ENCODE results near the gene PLEK. TPM values are rescaled to one million over a fixed set of nuclear protein-coding genes. Genes with fewer than 3 reads are reported as not detected.
A peak's percentile ranks its signal among the peaks of the same experiment; 100 is the strongest.

PLEK gene
- total and polyA plus RNA-seq, 9 of the 15 experiments (the other 6 are each of a cell fraction or from before 2014, with no cell fraction given): 0.14 to 1.2 (median 0.36) TPM

DNA sequence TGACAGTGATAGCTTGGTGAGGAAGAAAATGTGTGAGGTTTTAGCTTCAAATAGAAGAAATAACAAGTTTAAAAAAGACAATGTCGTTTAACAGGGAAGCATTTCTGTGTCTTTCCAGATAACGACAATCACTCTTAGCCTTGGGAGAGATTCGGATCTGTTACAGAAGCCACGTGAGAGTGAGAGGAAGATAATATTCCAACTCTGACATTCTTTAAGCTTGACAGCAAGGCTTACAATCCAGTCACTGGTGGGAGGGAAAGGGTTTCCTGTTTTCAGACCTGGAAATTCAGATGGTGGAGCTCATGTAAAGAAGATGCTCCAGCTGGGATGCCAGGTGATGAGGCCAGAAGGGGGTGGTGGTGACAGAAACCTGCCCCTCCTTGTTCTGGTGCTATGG lies 71.2 kb downstream of the PLEK start:
- H3K9me1 ChIP-seq (ENCODE audit: control insufficient read depth, insufficient read depth, low read length): no peaks in the 10 kb centered on the region
- H3K4me3 ChIP-seq: no peak overlapping the region
- no peaks in the 10 kb centered on the region for H4K20me1 ChIP-seq (replicated peaks; ENCODE audit: control insufficient read depth, insufficient read depth, low read length)
- no peak overlapping the region for H3K27ac ChIP-seq (ENCODE audit: extremely low read depth, low read depth, low read length)
- no peak overlapping the region for H3K4me2 ChIP-seq (ENCODE audit: insufficient read depth, low read length)
- no peaks in the 10 kb centered on the region for H3K79me2 ChIP-seq (ENCODE audit: control insufficient read depth, insufficient read depth, low read length)
- FAIRE-seq (no peak), DNase-seq (ENCODE audit: extremely low read depth in 1 of 4, low spot score in 3 of 4) (no peak), ATAC-seq (no peak)
- peak overlapping the region in 1 of 2 experiments; percentile 79; a peak in 1 of 4 replicates for H3K9ac ChIP-seq (ENCODE audit: insufficient read depth in 1 of 2, low read depth in 2 of 2, low read length in 2 of 2)
- H2AFZ ChIP-seq (ENCODE audit: low read depth, low read length): peak overlapping the region; percentile 27; the same call in 1 of the 2 replicates
- BruUV-seq (replicated peaks): no TSS peak
- peaks cover 21 to 38% of the 10 kb centered on the region in 2 experiments for H3K4me1 ChIP-seq (replicated peaks in 1 of 2; ENCODE audit: control insufficient read depth in 2 of 2, insufficient read depth in 2 of 2, low read length in 2 of 2)
- WGBS (ENCODE audit: insufficient coverage, low coverage, missing lambda C conversion rate): 0% methylated on average over 4 of the region's 4 CpGs
- no peaks in the 10 kb centered on the region; a peak in 1 of 5 replicates for H3K27me3 ChIP-seq (ENCODE audit: control insufficient read depth in 2 of 2, insufficient read depth in 2 of 2, low read length in 2 of 2)
- intact Hi-C loops (cut with micrococcal nuclease) (no loop called here), in situ Hi-C loops (cut with MboI) (no loop called here)
- ChIA-PET CTCF (ENCODE audit: low intra/inter-chr PET ratio) (no interaction called here), POLR2A (interaction anchor here (1.0 kb wide), 1 partner anchor 10 kb away, joined by 3 read pairs; no protein-coding TSS in a partner anchor)
- H3K36me3 ChIP-seq (ENCODE audit: control insufficient read depth, insufficient read depth, low read length): no peaks in the 10 kb centered on the region
- H3K9me3 ChIP-seq (replicated peaks; ENCODE audit: control insufficient read depth, insufficient read depth, low read depth, low read length): no peaks in the 10 kb centered on the region
- TF ChIP-seq, protein P1, sequence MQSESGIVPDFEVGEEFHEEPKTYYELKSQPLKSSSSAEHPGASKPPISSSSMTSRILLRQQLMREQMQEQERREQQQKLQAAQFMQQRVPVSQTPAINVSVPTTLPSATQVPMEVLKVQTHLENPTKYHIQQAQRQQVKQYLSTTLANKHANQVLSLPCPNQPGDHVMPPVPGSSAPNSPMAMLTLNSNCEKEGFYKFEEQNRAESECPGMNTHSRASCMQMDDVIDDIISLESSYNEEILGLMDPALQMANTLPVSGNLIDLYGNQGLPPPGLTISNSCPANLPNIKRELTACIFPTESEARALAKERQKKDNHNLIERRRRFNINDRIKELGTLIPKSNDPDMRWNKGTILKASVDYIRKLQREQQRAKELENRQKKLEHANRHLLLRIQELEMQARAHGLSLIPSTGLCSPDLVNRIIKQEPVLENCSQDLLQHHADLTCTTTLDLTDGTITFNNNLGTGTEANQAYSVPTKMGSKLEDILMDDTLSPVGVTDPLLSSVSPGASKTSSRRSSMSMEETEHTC (IDR thresholded peaks at IDR 0.05): no peak
- TF ChIP-seq ZNF589 (CRISPR knock-in tag; IDR thresholded peaks at IDR 0.05; ENCODE audit: low read depth) (peak; percentile 80; the same call in 1 of the 2 replicates), PPARD (CRISPR knock-in tag; IDR thresholded peaks at IDR 0.05) (no peak), FOXJ3 (CRISPR knock-in tag; IDR thresholded peaks at IDR 0.05) (no peak), CTBP1 (IDR thresholded peaks at IDR 0.05; ENCODE audit: borderline replicate concordance) (peak; percentile 35; the same call in 1 of the 2 replicates), LARP7 (IDR thresholded peaks at IDR 0.05) (no peak), XRCC4 (IDR thresholded peaks at IDR 0.05; ENCODE audit: extremely low read depth, insufficient read depth, insufficient read length) (no peak), CHD1 (IDR thresholded peaks at IDR 0.05; ENCODE audit: low read length) (no peak), CXXC5 (CRISPR knock-in tag; IDR thresholded peaks at IDR 0.05) (peak; percentile 41; the same call in 1 of the 2 replicates), ZNF583 (CRISPR knock-in tag; IDR thresholded peaks at IDR 0.05) (no peak), C11orf30 (IDR thresholded peaks at IDR 0.05; ENCODE audit: low read depth) (no peak), EHMT2 (IDR thresholded peaks at IDR 0.05) (no peak), ARID1B (IDR thresholded peaks at IDR 0.05) (peak; percentile 23; the same call in 1 of the 2 replicates), ZNF780A (CRISPR knock-in tag; IDR thresholded peaks at IDR 0.05) (no peak), YY1 (IDR thresholded peaks at IDR 0.05; ENCODE audit: borderline replicate concordance in 1 of 3, control insufficient read depth in 1 of 3, extremely low read depth in 1 of 3, insufficient read depth in 3 of 3, insufficient read length in 1 of 3, insufficient replicate concordance in 2 of 3, low read depth in 1 of 3, low read length in 2 of 3) (no peak)
- TF ChIP-seq, protein P2, sequence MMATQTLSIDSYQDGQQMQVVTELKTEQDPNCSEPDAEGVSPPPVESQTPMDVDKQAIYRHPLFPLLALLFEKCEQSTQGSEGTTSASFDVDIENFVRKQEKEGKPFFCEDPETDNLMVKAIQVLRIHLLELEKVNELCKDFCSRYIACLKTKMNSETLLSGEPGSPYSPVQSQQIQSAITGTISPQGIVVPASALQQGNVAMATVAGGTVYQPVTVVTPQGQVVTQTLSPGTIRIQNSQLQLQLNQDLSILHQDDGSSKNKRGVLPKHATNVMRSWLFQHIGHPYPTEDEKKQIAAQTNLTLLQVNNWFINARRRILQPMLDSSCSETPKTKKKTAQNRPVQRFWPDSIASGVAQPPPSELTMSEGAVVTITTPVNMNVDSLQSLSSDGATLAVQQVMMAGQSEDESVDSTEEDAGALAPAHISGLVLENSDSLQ (IDR thresholded peaks at IDR 0.05): peak; percentile 12; the same call in 1 of the 2 replicates
- TF ChIP-seq, protein P3, sequence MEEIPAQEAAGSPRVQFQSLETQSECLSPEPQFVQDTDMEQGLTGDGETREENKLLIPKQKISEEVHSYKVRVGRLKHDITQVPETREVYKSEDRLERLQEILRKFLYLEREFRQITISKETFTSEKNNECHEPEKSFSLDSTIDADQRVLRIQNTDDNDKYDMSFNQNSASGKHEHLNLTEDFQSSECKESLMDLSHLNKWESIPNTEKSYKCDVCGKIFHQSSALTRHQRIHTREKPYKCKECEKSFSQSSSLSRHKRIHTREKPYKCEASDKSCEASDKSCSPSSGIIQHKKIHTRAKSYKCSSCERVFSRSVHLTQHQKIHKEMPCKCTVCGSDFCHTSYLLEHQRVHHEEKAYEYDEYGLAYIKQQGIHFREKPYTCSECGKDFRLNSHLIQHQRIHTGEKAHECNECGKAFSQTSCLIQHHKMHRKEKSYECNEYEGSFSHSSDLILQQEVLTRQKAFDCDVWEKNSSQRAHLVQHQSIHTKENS (CRISPR knock-in tag; IDR thresholded peaks at IDR 0.05): no peak
